NCI-H526 (cell line): Measurements from ENCODE around the gene ORM2.

Source experiments
- DNase-seq, 2 experiments: peaks; one replicate each; lab custom pipeline; 2025; lab: John Stamatoyannopoulos, UW

The ORM2 gene

DNA sequence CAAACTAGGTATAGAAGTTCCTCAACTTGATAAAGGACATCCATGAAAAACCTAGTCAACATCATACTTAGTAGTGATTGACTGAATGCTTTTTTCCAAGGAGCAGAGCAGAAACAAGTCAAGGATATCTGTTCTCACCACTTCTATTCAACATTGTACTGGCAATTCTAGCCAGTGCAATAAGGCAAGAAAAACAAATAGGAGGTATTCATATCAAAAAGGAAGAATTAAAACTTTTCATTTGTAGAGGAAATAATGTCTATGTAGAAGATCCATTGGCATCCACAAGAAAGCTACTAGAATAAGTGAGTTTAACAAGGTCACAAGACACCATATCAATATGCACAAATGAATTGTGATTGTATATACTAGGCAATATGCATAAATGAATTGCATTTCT lies 35.0 kb upstream of the ORM2 start:
- DNase-seq: no peak

- DNase-seq: no peak
These were observed 33.3 kb upstream of the ORM2 start for GRCh38 chr9:114296338-114296737.

DNA sequence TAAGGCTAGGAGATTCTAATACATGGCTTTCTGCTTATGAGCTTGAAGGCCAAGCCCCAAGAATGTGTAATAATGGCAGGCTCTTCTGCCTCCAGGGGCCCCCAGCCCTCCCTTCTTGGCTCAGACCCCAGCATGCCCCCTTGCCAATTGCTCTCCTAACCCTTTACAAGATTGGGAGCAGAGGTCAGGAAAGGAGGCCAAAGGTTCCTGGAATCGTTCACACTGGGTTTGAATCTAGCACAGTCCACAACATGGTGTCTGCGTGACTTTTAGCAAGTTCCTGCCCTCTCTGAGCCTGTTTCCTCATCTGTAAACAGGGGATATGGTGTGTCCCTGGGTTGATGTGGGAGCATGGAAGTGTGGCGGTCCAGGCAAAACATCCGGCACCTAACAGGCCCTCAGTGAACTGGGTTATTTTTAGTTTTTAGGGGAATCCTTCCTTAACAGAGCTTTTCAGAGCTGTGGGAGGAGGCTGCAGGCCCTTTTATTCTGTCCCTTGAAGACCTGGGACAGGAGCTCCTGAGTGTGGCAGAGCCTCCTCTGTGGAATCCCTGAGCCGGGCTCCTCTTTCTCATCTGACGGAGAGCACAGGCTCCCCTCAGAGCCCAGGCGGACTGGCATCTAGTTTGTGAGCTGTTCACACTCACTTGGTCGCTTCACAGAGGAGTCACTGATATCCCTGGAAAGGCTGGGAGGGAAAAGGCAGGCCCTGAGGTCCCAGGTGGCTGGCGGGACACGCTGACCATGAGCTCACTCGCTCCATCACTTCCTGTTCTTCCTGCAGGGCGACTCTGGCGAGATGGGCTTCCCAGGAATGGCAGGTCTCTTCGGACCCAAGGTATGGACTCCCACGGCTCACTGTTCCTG lies 30.1 kb upstream of the ORM2 start:
- DNase-seq: no peak

- no peak for DNase-seq
These were observed 29.4 kb upstream of the ORM2 start for GRCh38 chr9:114300153-114300845.

DNA sequence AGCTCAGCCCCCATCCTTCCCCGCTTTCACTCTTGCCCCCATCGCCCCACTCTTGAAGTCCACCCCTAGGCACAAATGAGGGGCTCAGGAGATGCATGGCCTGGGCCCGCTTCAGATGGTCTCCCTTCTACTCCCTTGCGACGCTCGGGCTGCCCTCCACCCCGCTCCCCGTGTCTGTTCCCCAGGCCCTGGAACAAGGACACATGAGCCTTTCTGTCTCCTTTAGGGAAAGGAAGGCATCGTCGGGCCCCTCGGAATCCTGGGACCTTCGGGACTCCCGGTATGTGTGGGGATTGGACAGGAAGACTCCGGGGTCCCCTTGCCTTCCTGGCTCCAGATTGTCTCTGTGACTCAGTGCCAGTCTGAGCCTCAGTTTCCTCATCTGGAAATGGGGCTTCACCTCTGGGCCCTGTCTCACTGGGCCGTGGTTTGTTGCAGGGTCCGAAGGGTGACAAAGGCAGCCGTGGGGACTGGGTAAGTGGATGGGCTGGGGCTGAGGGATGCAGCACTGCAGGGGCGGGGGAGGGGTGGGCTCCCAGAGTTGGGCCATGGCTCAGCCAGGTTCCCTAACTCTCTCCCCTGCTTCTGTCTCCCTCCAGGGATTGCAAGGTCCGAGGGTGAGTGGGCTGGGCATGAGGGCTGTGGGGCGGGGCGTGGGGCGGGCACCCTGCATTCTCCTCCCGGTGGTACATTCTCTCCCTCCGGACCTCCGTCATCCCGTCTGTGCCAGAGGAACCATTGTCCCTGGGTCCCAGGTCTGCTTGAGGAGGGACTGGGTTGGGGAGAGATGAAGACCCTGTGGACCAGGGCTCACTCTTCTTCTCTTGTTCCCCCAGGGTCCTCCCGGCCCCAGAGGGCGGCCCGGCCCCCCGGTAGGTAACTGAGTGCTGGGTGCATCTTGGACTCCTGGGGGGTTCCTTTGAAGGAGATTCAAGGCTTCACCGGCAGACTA lies 28.5 kb upstream of the ORM2 start:
- DNase-seq: no peak

DNA sequence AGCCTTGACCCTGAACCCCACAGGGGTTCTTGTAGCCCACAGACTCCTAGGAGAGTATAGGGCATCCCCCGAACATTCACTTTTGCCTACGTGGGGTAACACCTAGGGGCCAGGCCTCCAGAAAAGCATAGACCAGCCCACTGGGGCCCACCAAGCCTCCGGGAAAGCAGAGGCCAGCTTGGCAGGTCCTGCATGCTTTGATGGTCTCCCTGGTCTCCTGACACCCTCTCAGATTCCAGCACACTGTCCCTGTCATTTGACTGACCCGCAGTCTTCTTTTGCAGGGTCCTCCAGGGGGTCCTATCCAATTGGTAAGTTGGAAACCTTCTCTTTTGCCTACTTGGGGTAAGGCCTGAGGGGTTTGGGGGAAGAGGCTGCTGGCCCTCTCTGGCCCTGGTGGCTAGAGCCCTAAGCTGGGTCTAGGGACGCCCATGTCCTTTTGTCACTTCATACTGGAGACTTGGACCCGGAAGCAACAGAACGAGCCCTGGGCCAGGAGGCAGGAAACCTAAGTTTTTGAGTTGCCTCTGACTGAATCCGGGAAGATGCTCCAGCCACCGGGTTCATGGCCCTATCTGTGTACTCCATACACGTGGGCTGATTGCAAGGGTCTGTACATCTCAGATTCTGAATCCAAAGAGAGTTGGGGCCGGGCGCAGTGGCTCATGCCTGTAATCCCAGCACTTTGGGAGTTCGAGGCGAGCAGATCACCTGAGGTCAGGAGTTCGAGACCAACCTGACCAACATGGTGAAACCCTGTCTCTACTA lies 27.7 kb upstream of the ORM2 start:
- no peak for DNase-seq

- DNase-seq: no peak
These were observed 26.9 kb upstream of the ORM2 start for GRCh38 chr9:114302727-114303126.

DNA sequence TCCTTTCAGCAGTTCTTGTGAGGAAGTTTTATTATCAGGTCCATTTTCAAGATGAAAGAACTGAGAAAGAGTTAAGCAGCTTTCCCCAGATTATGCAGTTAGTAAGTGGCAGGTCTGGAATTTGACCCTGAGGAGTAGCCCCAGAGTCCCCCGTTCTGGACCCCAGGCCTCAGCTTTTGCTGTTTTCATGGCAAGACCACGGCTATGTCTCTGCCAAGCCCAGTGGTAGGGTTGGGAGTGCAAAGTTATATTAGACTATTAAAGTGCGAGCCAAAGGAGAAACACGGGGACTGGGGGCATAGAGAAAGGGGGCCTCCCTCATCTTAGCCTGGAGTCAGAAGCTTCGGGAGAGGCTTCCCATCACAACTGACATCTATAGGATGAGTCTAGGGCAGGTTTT lies 26.1 kb upstream of the ORM2 start:
- DNase-seq: no peak

DNA sequence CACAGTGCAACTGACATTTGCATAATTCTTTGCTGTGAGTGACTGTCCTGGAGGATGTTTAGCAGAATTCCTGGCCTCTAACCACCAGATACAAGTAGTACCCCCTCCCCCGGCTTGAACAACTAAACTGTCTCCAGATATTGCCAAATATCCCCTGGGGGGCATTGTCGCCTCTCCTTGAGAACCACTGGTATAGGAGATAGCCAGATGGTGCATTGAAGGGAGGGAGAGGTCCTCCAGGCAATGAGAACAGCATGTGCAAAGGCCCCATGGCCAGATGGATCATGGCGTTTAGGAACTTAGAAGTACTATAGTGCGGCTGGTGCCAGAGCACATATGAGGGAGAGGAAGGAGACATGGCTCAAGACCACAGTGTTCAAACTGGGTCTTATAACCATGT lies 25.7 kb upstream of the ORM2 start:
- no peak for DNase-seq

GRCh38 chr9:114304416-114305188 lies 25.1 kb upstream of the ORM2 start:
- DNase-seq: no peak

GRCh38 chr9:114307899-114308267 lies 21.8 kb upstream of the ORM2 start:
- no peak for DNase-seq

- no peak for DNase-seq
These were observed 21.2 kb upstream of the ORM2 start for GRCh38 chr9:114308361-114308950.

DNA sequence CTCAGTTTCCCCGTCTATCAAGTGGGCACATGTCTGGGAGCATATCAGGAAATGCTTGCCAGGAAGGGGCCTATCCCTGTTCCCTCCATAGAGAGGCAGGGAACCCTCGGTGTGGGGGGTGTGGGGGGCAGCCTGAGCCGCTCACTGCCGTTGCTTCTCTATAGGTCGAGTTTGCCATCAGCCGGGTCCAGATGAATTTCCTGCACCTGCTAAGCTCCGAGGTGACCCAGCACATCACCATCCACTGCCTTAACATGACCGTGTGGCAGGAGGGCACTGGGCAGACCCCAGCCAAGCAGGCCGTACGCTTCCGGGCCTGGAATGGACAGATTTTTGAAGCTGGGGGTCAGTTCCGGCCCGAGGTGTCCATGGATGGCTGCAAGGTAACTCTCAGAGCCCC lies 20.6 kb upstream of the ORM2 start:
- no peak for DNase-seq

DNA sequence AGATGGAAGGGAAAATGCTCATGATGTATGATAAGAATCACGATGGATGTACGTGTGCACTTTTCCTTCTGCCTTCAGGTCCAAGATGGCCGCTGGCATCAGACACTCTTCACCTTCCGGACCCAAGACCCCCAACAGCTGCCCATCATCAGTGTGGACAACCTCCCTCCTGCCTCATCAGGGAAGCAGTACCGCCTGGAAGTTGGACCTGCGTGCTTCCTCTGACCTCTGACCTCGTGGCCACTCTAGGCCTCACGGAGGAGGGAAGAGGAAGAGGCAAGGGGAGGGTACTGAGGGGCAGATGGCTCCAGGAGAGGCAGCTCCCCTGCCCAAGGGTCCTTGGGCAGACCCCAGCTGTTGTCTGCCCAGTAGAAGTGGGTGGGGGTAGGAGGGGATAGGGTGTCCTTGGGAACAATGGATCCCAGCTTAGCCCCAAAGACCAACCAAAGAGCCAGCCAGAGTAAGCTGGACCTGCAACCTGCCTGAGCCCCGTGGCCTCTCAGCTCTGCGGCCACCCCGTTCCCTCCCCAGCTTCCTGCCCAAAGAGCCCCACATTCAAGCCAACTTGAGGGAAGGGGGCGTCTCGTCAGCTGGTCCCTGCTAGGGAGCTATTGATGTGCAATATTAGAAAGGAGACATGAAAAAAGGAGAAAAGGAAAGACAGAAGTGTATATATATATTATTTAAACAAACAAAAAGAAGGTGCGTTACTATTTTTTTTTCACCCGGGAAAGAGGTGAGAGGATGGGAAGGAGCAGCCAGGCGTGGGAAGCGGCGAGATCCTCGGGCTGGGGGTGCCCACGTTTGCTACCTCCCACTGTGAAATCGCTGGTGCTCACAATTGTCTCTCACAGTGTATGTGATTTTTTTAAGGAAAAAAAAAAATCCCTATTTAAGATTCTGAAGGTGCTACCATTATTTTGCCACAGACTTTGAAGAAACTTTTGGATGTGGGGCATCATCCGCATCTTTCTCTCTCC lies 18.9 kb upstream of the ORM2 start:
- no peak for DNase-seq

DNA sequence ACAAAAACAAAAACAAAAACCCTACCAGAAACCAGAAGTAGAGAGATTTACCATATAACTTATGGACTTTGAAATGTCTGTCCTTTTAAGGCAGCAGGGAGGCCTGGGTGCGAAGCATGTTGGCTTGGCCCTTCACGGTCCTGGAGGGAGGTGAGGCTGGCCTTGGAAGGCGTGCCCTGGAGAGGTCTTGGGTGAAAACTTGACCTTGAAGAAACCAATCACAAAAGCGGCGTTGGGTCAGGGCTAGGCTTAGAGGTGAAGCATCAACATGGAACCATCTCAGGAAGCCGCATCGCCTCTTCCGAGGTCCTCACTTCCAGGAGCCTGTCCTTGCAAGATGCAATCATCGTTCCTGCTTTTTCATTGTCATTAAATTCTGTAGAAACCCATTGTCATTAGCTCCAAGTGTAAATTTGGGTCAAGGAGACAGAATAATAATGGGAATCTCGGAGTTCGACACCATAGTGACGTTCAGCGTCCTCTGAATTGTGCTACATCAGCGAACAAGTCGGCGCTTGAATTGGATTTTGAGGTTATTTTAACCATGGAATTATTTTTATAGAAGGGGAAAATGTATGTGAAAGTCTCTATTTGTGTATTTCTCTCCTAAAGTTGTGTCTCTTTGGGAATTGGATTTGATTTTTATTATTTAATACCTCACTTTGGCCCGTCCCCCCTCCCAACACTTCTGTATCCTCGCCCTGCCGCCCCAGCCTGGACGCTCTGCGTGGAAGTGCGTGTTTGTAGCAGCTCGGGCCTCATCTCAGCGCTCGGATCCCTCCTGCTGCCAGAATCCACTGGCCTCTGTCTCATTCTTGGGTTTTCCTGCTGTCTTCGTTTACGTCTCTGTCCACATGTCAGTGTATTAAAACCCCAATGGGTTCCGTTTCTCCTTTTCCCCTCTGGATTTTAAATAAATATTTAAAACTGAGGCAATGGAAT lies 17.8 kb upstream of the ORM2 start:
- no peak for DNase-seq

- DNase-seq: no peak
These were observed 17.2 kb upstream of the ORM2 start for GRCh38 chr9:114312513-114312875.

DNA sequence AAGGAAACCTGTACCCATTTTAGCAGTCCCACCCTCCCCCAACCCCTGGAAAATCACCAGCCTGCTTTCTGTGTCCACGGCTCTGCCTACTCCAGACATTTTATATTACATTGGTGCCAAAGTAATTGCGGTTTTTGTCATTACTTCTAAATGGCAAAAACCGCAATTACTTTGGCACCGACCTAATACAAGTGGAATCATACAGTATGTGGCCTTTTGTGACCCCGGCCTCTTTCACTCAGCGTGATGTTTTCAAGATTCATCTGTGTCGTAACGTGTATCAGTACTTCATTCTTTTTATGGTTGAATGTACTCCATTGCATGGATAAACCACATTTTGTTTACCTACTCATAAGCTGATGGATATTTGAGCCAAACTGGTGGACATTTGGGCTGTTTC lies 16.5 kb upstream of the ORM2 start:
- no peak for DNase-seq

- no peak for DNase-seq
These were observed 15.3 kb upstream of the ORM2 start for GRCh38 chr9:114314256-114314867.
